HL-60/S4 (cell line): ENCODE measurements around the gene POLR3E.
"Not testable (repeated sequence)": the region's sequence is repeated elsewhere in the genome, so short reads cannot be mapped to it uniquely, and the experiment has no call there.

Experiments used
- in situ Hi-C: fragments of 300-500 bp; cut with MboI; formaldehyde crosslinking; loops from 2 replicates; pipeline ENCODE4 v1.14.3; 2022; ENCODE audit warnings: low sequenced_read_pairs

The POLR3E gene

GRCh38 chr16:22327446-22327775 is 30.2 kb downstream of the POLR3E start:
- in situ Hi-C loops, result loop anchor here (25.0 kb wide), 2 partner anchors 1165 to 1515 kb away; partner anchors contain the start of genes DNAH3, ERI2, LDAF1 and REXO5

GRCh38 chr16:22328081-22328725 is 31.0 kb downstream of the POLR3E start:
- in situ Hi-C loops, result loop anchor here (25.0 kb wide), 2 partner anchors 1166 to 1516 kb away; partner anchors contain the start of genes DNAH3, ERI2, LDAF1 and REXO5

- in situ Hi-C loops, result loop anchor here (25.0 kb wide), 2 partner anchors 1167 to 1517 kb away; partner anchors contain the start of genes DNAH3, ERI2, LDAF1 and REXO5
Measured at GRCh38 chr16:22329199-22329695, 32.0 kb downstream of the POLR3E start.

- in situ Hi-C loops, result loop anchor here (25.0 kb wide), 2 partner anchors 1168 to 1518 kb away; partner anchors contain the start of genes DNAH3, ERI2, LDAF1 and REXO5
Measured at GRCh38 chr16:22330326-22330725, 33.1 kb downstream of the POLR3E start.

GRCh38 chr16:22333457-22333994 is 36.3 kb downstream of the POLR3E start:
- in situ Hi-C loops, result loop anchor here (25.0 kb wide), 2 partner anchors 1171 to 1521 kb away; partner anchors contain the start of genes DNAH3, ERI2, LDAF1 and REXO5

GRCh38 chr16:22335668-22336246 is 38.5 kb downstream of the POLR3E start:
- in situ Hi-C loops, result loop anchor here (25.0 kb wide), 2 partner anchors 1173 to 1523 kb away; partner anchors contain the start of genes DNAH3, ERI2, LDAF1 and REXO5

GRCh38 chr16:22336581-22336980 is 39.4 kb downstream of the POLR3E start:
- in situ Hi-C loops, result loop anchor here (25.0 kb wide), 2 partner anchors 1174 to 1524 kb away; partner anchors contain the start of genes DNAH3, ERI2, LDAF1 and REXO5

GRCh38 chr16:22337045-22337444 is 39.8 kb downstream of the POLR3E start:
- in situ Hi-C loops, result loop anchor here (25.0 kb wide), 2 partner anchors 1175 to 1525 kb away; partner anchors contain the start of genes DNAH3, ERI2, LDAF1 and REXO5

- in situ Hi-C loops, result loop anchor here (25.0 kb wide), 2 partner anchors 1176 to 1526 kb away; partner anchors contain the start of genes DNAH3, ERI2, LDAF1 and REXO5
Measured at GRCh38 chr16:22337849-22338635, 40.8 kb downstream of the POLR3E start.

GRCh38 chr16:22340945-22341344 is 43.7 kb downstream of the POLR3E start:
- in situ Hi-C loops, result loop anchor here (25.0 kb wide), 2 partner anchors 1179 to 1529 kb away; partner anchors contain the start of genes DNAH3, ERI2, LDAF1 and REXO5

GRCh38 chr16:22342082-22342481 is 44.9 kb downstream of the POLR3E start:
- in situ Hi-C loops, result loop anchor here (25.0 kb wide), 2 partner anchors 1180 to 1530 kb away; partner anchors contain the start of genes DNAH3, ERI2, LDAF1 and REXO5

GRCh38 chr16:22346483-22346882 is 49.3 kb downstream of the POLR3E start:
- in situ Hi-C loops, result loop anchor here (25.0 kb wide), 2 partner anchors 1184 to 1534 kb away; partner anchors contain the start of genes DNAH3, ERI2, LDAF1 and REXO5

GRCh38 chr16:22347100-22347820 is 50.1 kb downstream of the POLR3E start:
- in situ Hi-C loops, result loop anchor here (25.0 kb wide), 2 partner anchors 1185 to 1535 kb away; partner anchors contain the start of genes DNAH3, ERI2, LDAF1 and REXO5

- in situ Hi-C loops, result loop anchor here (25.0 kb wide), 2 partner anchors 1186 to 1536 kb away; partner anchors contain the start of genes DNAH3, ERI2, LDAF1 and REXO5
Measured at GRCh38 chr16:22348291-22348690, 51.1 kb downstream of the POLR3E start.

GRCh38 chr16:22351017-22351416 is 53.8 kb downstream of the POLR3E start:
- in situ Hi-C loops, result not testable (repeated sequence)

- in situ Hi-C loops, result no loop called here
Measured at GRCh38 chr16:22352140-22352539, 54.9 kb downstream of the POLR3E start.

- in situ Hi-C loops, result no loop called here
Measured at GRCh38 chr16:22352723-22353122, 55.5 kb downstream of the POLR3E start.

GRCh38 chr16:22353191-22353919 is 56.1 kb downstream of the POLR3E start:
- in situ Hi-C loops, result no loop called here
